A673 (cell line): Measurements from ENCODE around the gene TMEM174.
"Not testable (repeated sequence)": the region's sequence is repeated elsewhere in the genome, so short reads cannot be mapped to it uniquely, and the experiment has no call there.

Source experiments
- CTCF ChIP-seq: fragments of 300-800, 200-600 bp; sonication (generic); conservative IDR thresholded peaks from 2 replicates; pipeline ENCODE4 v1.5.1; 2017; ENCODE audit warnings: low read depth, mild to moderate bottlenecking, antibody characterized with exemption, low read length, moderate library complexity, mixed read lengths
- EZH2 ChIP-seq: fragments of 200-600 bp; sonication (generic); IDR thresholded peaks from 2 replicates; pipeline ENCODE4 v1.6.1; 2017; ENCODE audit warnings: borderline replicate concordance, low read depth, mild to moderate bottlenecking, mixed read lengths, antibody characterized with exemption, low read length; ENCODE audit not compliant: poor library complexity, severe bottlenecking

- TF ChIP-seq CTCF, EZH2: not testable (repeated sequence)
These were observed 36.1 kb downstream of the TMEM174 start for GRCh38 chr5:73209075-73209474.
